ENCODE measurements around the gene MYO18A. TPM values are rescaled to one million over a fixed set of nuclear protein-coding genes. Genes with fewer than 3 reads are reported as not detected.
A peak's percentile ranks its signal among the peaks of the same experiment; 100 is the strongest.

Gene MYO18A
- total RNA-seq, 1 donor from 2014 or later, result 45.9 TPM

DNA sequence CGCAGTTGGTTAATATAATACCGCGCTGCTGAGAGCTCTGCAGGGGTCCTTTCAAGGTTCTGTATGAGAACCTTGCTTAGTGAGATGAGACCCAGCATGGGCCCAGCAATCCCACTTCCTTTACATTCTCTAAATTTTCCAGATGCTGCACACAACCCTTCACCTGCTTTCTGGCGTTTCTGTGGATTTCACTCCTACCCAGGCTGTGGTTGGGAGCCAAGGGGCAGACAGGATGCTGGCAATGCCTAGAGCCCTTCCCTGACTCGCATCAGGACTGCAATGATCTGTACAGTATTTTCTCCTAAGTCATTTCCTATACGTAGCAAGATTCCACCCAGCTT lies 147.4 kb downstream of the MYO18A start:
- H3K4me2 ChIP-seq (ENCODE audit: low read length), result no peak overlapping the region
- H3K27ac ChIP-seq (ENCODE audit: low read depth, low read length), result no peak overlapping the region
- H3K4me3 Mint-ChIP-seq (ENCODE audit: unreplicated experiment), result no peak overlapping the region

DNA sequence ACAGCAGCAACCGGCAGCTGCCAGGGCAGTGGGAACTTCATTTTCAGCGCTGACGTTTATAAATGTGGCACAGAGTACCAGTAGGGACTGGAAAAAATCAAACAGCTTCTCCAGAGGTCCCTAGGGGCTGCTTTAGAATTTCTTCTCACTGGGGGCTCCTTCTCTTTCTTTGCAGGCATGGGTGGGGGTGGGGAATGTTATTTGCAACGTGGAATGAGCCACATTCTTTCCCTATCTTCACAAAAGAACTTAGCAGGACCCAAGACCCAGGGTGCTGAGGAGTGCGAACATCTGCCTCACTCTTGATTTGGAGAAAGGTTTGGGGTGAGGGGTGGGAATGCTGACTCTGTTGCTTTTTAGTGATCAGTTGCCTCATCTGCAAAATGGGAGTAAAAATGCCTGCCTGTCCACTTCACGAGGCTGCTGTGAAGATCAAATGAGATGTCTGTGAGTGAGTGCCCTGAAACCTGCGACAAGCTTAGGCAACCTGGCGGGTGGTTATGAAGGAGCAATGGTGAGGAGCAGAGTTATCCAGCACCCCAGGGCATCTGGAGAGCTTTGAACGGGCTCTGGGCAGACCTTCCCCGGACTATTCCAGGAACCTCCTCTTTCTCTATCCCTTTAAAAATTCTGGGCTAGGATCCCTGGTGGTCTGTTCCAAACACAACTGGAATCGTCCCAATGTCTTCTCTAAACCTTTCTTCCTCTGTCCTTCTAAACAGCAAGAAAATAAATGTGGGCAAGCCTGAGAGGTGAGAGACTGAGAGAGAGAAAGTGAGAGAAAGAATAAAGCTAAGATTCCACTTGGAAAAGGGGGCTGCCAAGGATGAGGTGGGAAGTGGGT lies 148.0 kb downstream of the MYO18A start:
- H3K4me2 ChIP-seq (ENCODE audit: low read length), result no peak overlapping the region
- Mint-ChIP-seq H3K27ac (ENCODE audit: unreplicated experiment) (peak overlapping the region; percentile 15), H3K27me3 (ENCODE audit: low read depth, unreplicated experiment) (peaks cover 33% of the 10 kb centered on the region), H3K9me3 (ENCODE audit: unreplicated experiment) (peaks cover 20% of the 10 kb centered on the region), H3K4me3 (ENCODE audit: unreplicated experiment) (no peak overlapping the region), H3K4me1 (ENCODE audit: low read depth, unreplicated experiment) (peaks cover 3% of the 10 kb centered on the region), H3K36me3 (ENCODE audit: low read depth, unreplicated experiment) (peaks cover 4% of the 10 kb centered on the region)
- TF ChIP-seq CTCF (IDR thresholded peaks at IDR 0.05; ENCODE audit: insufficient read depth, low read depth, low read length), result no peak
- no peaks in the 10 kb centered on the region for H3K36me3 ChIP-seq (ENCODE audit: insufficient read depth, low read length)
- peaks cover 20% of the 10 kb centered on the region for H3K9me3 ChIP-seq (ENCODE audit: insufficient read depth, low read depth, low read length)
- no peak overlapping the region for H2AFZ ChIP-seq (ENCODE audit: low read depth, low read length)
- no peaks in the 10 kb centered on the region for H4K20me1 ChIP-seq (ENCODE audit: insufficient read depth, low read length)
- H3K79me2 ChIP-seq (ENCODE audit: insufficient read depth, low read length), result no peaks in the 10 kb centered on the region
- DNase-seq (ENCODE audit: low read depth), result no peak
- peaks cover 55% of the 10 kb centered on the region for H3K27me3 ChIP-seq (ENCODE audit: insufficient read depth, low read length)
- FAIRE-seq, result no peak
- H3K4me3 ChIP-seq (ENCODE audit: insufficient read depth, low read depth, low read length), result no peak overlapping the region
- H3K27ac ChIP-seq (ENCODE audit: low read depth, low read length), result no peak overlapping the region
- H3K4me1 ChIP-seq (ENCODE audit: insufficient read depth, low read length), result no peaks in the 10 kb centered on the region
- no peak overlapping the region for H3K9ac ChIP-seq (ENCODE audit: low read length)

More for the DNA sequence above, 147.4 kb downstream of the MYO18A start:
- H3K4me1 ChIP-seq (ENCODE audit: insufficient read depth, low read length), result no peaks in the 10 kb centered on the region
- H3K9ac ChIP-seq (ENCODE audit: low read length), result no peak overlapping the region
- Mint-ChIP-seq H3K27me3 (ENCODE audit: low read depth, unreplicated experiment) (peaks cover 32% of the 10 kb centered on the region), H3K27ac (ENCODE audit: unreplicated experiment) (no peak overlapping the region), H3K9me3 (ENCODE audit: unreplicated experiment) (peaks cover 20% of the 10 kb centered on the region), H3K4me1 (ENCODE audit: low read depth, unreplicated experiment) (peaks cover 3% of the 10 kb centered on the region), H3K36me3 (ENCODE audit: low read depth, unreplicated experiment) (peaks cover 4% of the 10 kb centered on the region)
- H3K36me3 ChIP-seq (ENCODE audit: insufficient read depth, low read length), result no peaks in the 10 kb centered on the region
- TF ChIP-seq CTCF (IDR thresholded peaks at IDR 0.05; ENCODE audit: insufficient read depth, low read depth, low read length) (no peak), EZH2 (IDR thresholded peaks at IDR 0.05; ENCODE audit: insufficient read depth, low read length) (no peak)
- H3K4me3 ChIP-seq (ENCODE audit: insufficient read depth, low read depth, low read length), result no peak overlapping the region
- no peak overlapping the region for H2AFZ ChIP-seq (ENCODE audit: low read depth, low read length)
- FAIRE-seq, result no peak
- H3K27me3 ChIP-seq (ENCODE audit: insufficient read depth, low read length), result peaks cover 55% of the 10 kb centered on the region
- H3K9me3 ChIP-seq (ENCODE audit: insufficient read depth, low read depth, low read length), result peaks cover 20% of the 10 kb centered on the region
- H4K20me1 ChIP-seq (ENCODE audit: insufficient read depth, low read length), result no peaks in the 10 kb centered on the region
- H3K79me2 ChIP-seq (ENCODE audit: insufficient read depth, low read length), result no peaks in the 10 kb centered on the region
- no peak for DNase-seq (ENCODE audit: low read depth)

DNA sequence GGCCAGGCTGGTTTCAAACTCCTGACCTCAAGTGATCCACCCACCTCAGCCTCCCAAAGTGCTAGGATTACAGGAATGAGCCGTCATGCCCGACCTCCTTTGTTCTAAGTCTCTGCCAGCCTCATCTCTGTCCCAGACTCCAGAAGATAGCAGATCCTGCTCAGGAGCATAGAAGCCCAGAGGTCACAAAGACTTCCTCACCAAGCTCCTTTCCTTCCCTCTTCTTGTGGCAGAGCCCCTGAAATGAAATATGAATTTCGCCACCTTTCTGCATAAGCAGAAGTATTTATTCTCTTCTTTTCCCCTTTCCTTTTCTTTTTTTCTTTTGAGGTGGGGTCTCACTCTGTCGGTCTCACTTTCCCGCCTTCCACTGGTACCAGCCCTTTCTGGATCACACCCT lies 148.7 kb downstream of the MYO18A start:
- no peak overlapping the region for H3K27ac Mint-ChIP-seq (ENCODE audit: unreplicated experiment)
- Histone ChIP-seq H3K4me2 (ENCODE audit: low read length) (no peak overlapping the region), H3K27ac (ENCODE audit: low read depth, low read length) (no peak overlapping the region), H3K79me2 (ENCODE audit: insufficient read depth, low read length) (no peaks in the 10 kb centered on the region), H2AFZ (ENCODE audit: low read depth, low read length) (no peak overlapping the region), H3K36me3 (ENCODE audit: insufficient read depth, low read length) (no peaks in the 10 kb centered on the region), H3K9ac (ENCODE audit: low read length) (no peak overlapping the region), H3K9me3 (ENCODE audit: insufficient read depth, low read depth, low read length) (peaks cover 18% of the 10 kb centered on the region), H3K27me3 (ENCODE audit: insufficient read depth, low read length) (peaks cover 50% of the 10 kb centered on the region), H4K20me1 (ENCODE audit: insufficient read depth, low read length) (no peaks in the 10 kb centered on the region), H3K4me3 (ENCODE audit: insufficient read depth, low read depth, low read length) (no peak overlapping the region), H3K4me1 (ENCODE audit: insufficient read depth, low read length) (no peaks in the 10 kb centered on the region)
- H3K36me3 Mint-ChIP-seq (ENCODE audit: low read depth, unreplicated experiment), result peaks cover 4% of the 10 kb centered on the region
- H3K4me1 Mint-ChIP-seq (ENCODE audit: low read depth, unreplicated experiment), result peaks cover 3% of the 10 kb centered on the region
- H3K4me3 Mint-ChIP-seq (ENCODE audit: unreplicated experiment), result no peak overlapping the region
- H3K9me3 Mint-ChIP-seq (ENCODE audit: unreplicated experiment), result peaks cover 20% of the 10 kb centered on the region
- no peak for DNase-seq (ENCODE audit: low read depth)
- no peak for FAIRE-seq
- H3K27me3 Mint-ChIP-seq (ENCODE audit: low read depth, unreplicated experiment), result peaks cover 38% of the 10 kb centered on the region
- TF ChIP-seq CTCF (IDR thresholded peaks at IDR 0.05; ENCODE audit: insufficient read depth, low read depth, low read length), result no peak
- no peak for TF ChIP-seq EZH2 (IDR thresholded peaks at IDR 0.05; ENCODE audit: insufficient read depth, low read length)
